ENCODE results near the gene COX10.
"Not testable (repeated sequence)": the region's sequence is repeated elsewhere in the genome, so short reads cannot be mapped to it uniquely, and the experiment has no call there.

Gene COX10

GRCh38 chr17:14211246-14211645 is 141.9 kb downstream of the COX10 start:
- no peak for DNase-seq

DNA sequence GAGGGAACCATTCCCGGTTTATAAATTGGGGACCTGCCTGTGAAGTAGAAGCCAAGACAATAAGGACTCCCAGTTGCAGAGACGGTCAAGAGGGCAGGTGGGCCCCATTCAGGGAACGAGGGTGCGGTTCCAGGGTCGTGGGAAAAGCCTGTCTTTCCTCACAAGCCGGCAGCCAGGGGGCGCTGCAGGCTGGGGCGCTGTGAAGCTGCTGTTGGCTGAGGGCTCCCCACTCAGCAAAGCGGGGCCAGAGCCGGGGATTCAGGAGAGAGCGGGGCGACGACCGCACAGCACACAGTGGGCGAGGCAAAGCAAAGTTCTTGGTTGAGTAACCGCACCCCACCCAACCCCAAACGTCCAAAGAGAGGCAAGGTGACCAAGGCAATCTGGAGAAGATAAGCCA is 142.5 kb downstream of the COX10 start:
- peak; percentile 34 for DNase-seq

DNA sequence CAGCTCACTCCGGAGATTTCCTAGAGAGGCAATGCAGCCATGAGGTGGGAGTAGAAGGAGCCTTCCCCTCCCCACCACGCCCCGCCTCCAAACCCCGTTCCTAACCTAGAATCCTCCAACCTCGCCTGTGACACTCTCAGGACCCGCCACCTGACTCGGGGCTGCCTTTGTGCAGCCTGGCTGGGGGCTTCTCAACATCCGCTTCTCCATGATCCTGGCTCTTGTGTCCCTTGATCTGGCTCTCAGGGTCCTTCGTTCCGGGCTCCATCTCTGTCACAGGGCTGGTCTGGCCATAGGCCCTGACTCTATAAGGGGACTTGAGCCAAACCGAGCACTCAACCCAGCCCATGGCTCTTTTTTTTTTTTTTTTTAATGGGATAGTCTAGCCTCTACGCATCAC is 143.1 kb downstream of the COX10 start:
- no peak for DNase-seq

- DNase-seq, result no peak
Measured at GRCh38 chr17:14214271-14214670, 145.0 kb downstream of the COX10 start.

- DNase-seq, result no peak
Measured at GRCh38 chr17:14222611-14223010, 153.3 kb downstream of the COX10 start.

- no peak for DNase-seq
Measured at GRCh38 chr17:14225254-14225980, 156.1 kb downstream of the COX10 start.

- no peak for DNase-seq
Measured at GRCh38 chr17:14227052-14227451, 157.7 kb downstream of the COX10 start.

- no peak for DNase-seq
Measured at GRCh38 chr17:14228903-14229302, 159.6 kb downstream of the COX10 start.

GRCh38 chr17:14231187-14231586 is 161.9 kb downstream of the COX10 start:
- not testable (repeated sequence) for DNase-seq

GRCh38 chr17:14235047-14235446 is 165.7 kb downstream of the COX10 start:
- not testable (repeated sequence) for DNase-seq

DNA sequence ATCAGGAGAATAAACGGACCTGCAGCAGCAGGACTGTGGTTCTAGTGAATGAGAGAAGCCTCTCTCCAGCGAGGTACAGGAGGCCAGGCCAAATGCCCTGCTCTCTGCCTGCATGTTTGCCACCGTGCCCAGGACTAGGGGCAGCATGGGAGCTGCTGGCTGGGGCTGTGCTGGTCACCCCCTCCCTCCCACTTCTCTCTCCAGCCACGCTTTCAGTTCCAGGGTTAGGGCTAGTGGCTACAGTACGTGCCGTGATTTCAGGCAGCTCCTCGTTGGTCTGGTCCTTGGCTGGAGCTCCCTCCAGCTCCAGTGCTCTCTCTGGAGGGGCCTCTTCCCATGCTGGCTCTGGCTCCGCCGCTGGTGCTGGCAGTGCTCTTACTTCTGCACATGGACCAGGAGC is 166.7 kb downstream of the COX10 start:
- not testable (repeated sequence) for DNase-seq

- DNase-seq, result not testable (repeated sequence)
Measured at GRCh38 chr17:14236762-14237161, 167.5 kb downstream of the COX10 start, which contains the start of gene CDRT15. TSS of gene CDRT15 (minus strand) at chr17:14236862. CDS start at chr17:14236833, 29 bp downstream.

DNA sequence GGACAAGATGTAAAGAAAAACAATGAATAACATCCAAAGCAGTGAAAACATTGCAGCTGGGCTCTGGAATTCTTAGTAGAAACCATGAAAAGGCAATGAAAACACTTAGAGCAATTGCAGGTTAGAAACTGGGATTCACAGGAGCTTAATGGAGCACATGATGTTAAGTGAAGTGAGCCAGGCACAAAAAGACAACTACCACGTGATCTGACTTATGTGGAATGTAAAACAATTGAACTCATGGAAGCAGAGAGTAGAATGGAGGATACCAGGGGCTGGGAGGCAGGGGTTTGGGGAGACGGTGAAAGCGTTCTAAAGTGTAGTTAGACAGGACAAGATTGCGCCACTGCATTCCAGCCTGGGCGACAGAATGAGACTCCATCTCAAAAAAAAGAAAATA is 170.0 kb downstream of the COX10 start:
- DNase-seq, result not testable (repeated sequence)

DNA sequence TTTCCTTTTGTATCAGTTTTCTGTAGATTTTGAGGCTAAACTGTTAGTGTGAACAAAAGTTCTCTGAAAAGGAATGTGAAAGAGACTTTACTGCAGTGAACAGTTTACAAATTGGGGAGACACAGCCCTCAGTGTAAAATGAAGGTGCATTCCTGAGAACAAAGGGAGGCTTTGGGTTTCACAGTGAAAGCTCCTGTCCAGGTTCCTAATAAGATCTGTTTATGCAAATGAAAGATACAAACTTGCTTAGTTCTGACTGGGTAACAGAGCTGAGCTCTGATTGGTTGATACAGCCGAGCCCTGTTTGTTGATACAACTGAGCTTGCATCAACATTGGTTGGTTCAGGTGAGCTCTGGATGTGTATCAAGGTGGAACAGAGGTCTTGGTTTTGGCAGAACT is 175.7 kb downstream of the COX10 start:
- DNase-seq, result no peak

DNA sequence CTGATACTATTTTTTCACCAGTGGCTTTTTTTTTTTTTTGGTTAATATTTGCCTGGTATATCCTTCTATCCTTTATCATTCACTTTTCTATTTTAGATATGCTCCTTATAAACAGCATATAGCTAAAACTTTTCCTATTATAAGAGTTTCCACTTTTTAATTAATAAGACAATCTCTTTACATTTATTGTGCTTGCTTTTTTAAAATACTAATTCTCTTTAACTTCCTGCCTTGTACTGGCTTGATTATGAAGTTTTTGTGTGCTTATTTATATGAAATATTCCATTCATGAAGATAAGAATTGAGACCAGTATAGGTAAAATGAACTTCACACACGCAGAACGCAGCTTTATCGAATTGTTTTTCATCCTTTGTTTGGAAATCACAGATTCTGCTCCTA is 176.3 kb downstream of the COX10 start:
- no peak for DNase-seq

All from CD4-positive, alpha-beta T cell treated with Interferon gamma for 1 hour (primary cell).